HepG2 (cell line): ENCODE measurements around the gene CPM. TPM values are rescaled to one million over a fixed set of nuclear protein-coding genes. Genes with fewer than 3 reads are reported as not detected.

Experiments used
- ATAC-seq: fragments of 200-7000 bp; cut with Tn5 transposase; 3 replicates; pipeline ENCODE4 v1.9.1; 2020; ENCODE audit warnings: mild to moderate bottlenecking, moderate library complexity
- BruUV-seq: library from RNA; stranded (reverse); fragments of 400-500 nt; replicated peaks from 2 replicates; lab custom pipeline; 2021; lab: Mats Ljungman, UMichigan
- CTCF ChIA-PET: fragments of 300-600 bp; formaldehyde crosslinking; extraction: SDS; loops from one replicate; lab custom pipeline; 2021; ENCODE audit warnings: low total read pairs, inconsistent platforms, low intra/inter-chr PET ratio; lab: Yijun Ruan, JAX
- POLR2A ChIA-PET: fragments of 350-600 bp; sonication (Branson Sonifier 250); formaldehyde crosslinking; loops from one replicate; lab custom pipeline; 2020; ENCODE audit warnings: antibody characterized with exemption, inconsistent platforms; lab: Yijun Ruan, JAX
- DNase-seq: peaks from one replicate; pipeline ENCODE4 v3.0.0-alpha.2; 2015; ENCODE audit warnings: low spot score
- FAIRE-seq: peaks from 3 replicates; lab custom pipeline; 2011; peaks lifted over from hg19 to GRCh38; lab: Jason Lieb, UNC
- H2AFZ ChIP-seq: one replicate; pipeline ENCODE4 v1.6.1; 2011; ENCODE audit warnings: low read length, inconsistent platforms
- H3K27ac ChIP-seq: fragments of 300-600 bp; 3 replicates; pipeline ENCODE4 v1.8.0; 2011; ENCODE audit warnings: mixed run types, mild to moderate bottlenecking, mixed read lengths, low read length, inconsistent platforms; ENCODE audit not compliant: insufficient read depth; ENCODE audit errors: extremely low read length
- H3K27me3 ChIP-seq, 2 experiments: fragments of 200-600 bp in 1 of 2; 2 replicates in 1 of 2; 3 replicates in 1 of 2; pipeline versions ENCODE4 v1.6.0 to v1.8.0; 2011; ENCODE audit warnings: low read length in 2 of 2, mild to moderate bottlenecking in 2 of 2, moderate library complexity in 2 of 2, inconsistent platforms in 1 of 2; ENCODE audit not compliant: insufficient read depth in 2 of 2, control insufficient read depth in 1 of 2
- H3K36me3 ChIP-seq, 2 experiments: fragments of 200-600 bp in 1 of 2; replicated peaks in 1 of 2; 2 replicates in 1 of 2; 3 replicates in 1 of 2; pipeline versions ENCODE4 v1.5.1 to v1.8.0; 2011; ENCODE audit warnings: low read length in 2 of 2, inconsistent platforms in 1 of 2; ENCODE audit not compliant: insufficient read depth in 2 of 2, control insufficient read depth in 1 of 2
- H3K4me1 ChIP-seq: 2 replicates; pipeline ENCODE4 v1.5.1; 2012; ENCODE audit warnings: low read length, inconsistent platforms; ENCODE audit not compliant: insufficient read depth
- H3K4me2 ChIP-seq: 2 replicates; pipeline ENCODE4 v1.6.0; 2011; ENCODE audit warnings: low read depth, low read length, inconsistent platforms
- H3K4me3 ChIP-seq, 3 experiments: fragments of 200-600 bp in 1 of 3; sonication (generic), shearing (Covaris generic) in 1 of 3; replicated peaks in 1 of 3; 2 replicates each; pipeline ENCODE4 v1.5.1; 2011 to 2016; ENCODE audit warnings: low read length in 3 of 3, inconsistent platforms in 2 of 3, low read depth in 2 of 3, mild to moderate bottlenecking in 2 of 3, control low read depth in 1 of 3, mixed read lengths in 1 of 3; ENCODE audit not compliant: insufficient read depth in 1 of 3
- H3K79me2 ChIP-seq: one replicate; pipeline ENCODE4 v1.6.1; 2011; ENCODE audit warnings: low read length, inconsistent platforms; ENCODE audit not compliant: insufficient read depth
- H3K9ac ChIP-seq: 2 replicates; pipeline ENCODE4 v1.6.0; 2011; ENCODE audit warnings: mild to moderate bottlenecking, low read depth, low read length, inconsistent platforms; ENCODE audit not compliant: insufficient read depth
- H3K9me3 ChIP-seq: 2 replicates; pipeline ENCODE4 v1.5.1; 2012; ENCODE audit warnings: mild to moderate bottlenecking, low read length
- H4K20me1 ChIP-seq: 2 replicates; pipeline ENCODE4 v1.6.0; 2011; ENCODE audit warnings: inconsistent platforms, mild to moderate bottlenecking, low read length, moderate library complexity; ENCODE audit not compliant: insufficient read depth
- AFF4 ChIP-seq: sonication (generic); formaldehyde crosslinking; IDR thresholded peaks from 2 replicates; pipeline ENCODE4 v1.4.0; 2020; ENCODE audit warnings: missing genetic modification reagents
- CERS6 ChIP-seq: sonication (generic); formaldehyde crosslinking; IDR thresholded peaks from 2 replicates; pipeline ENCODE4 v1.5.0; 2020; ENCODE audit warnings: missing genetic modification reagents
- FLYWCH1 ChIP-seq: sonication (generic); formaldehyde crosslinking; IDR thresholded peaks from 2 replicates; pipeline ENCODE4 v1.8.1; 2023; ENCODE audit warnings: mild to moderate bottlenecking, missing genetic modification reagents
- FOXK1 ChIP-seq: sonication (generic); formaldehyde crosslinking; IDR thresholded peaks from 2 replicates; pipeline ENCODE4 v1.4.0; 2020; ENCODE audit warnings: low read depth, missing genetic modification reagents, borderline replicate concordance
- FOXP1 ChIP-seq, 2 experiments: fragments of 450-650 bp in 1 of 2; IDR thresholded peaks; 2 replicates each; pipeline ENCODE4 v1.6.1; 2017 to 2018; ENCODE audit warnings: antibody characterized with exemption in 1 of 2
- GMEB1 ChIP-seq: sonication (generic); formaldehyde crosslinking; IDR thresholded peaks from 2 replicates; pipeline ENCODE4 v1.5.1; 2020; ENCODE audit warnings: missing genetic modification reagents, mild to moderate bottlenecking, borderline replicate concordance
- HNRNPH1 ChIP-seq: fragments of 200-400 bp; formaldehyde crosslinking; optimal IDR thresholded peaks from 2 replicates; pipeline ENCODE3; 2017; ENCODE audit warnings: mild to moderate bottlenecking, low read depth, low read length
- HOXA7 ChIP-seq: sonication (generic); formaldehyde crosslinking; IDR thresholded peaks from 2 replicates; pipeline ENCODE4 v1.8.1; 2022; ENCODE audit warnings: mild to moderate bottlenecking, missing genetic modification reagents, moderate library complexity
- SIN3A ChIP-seq: IDR thresholded peaks from 2 replicates; pipeline ENCODE4 v1.6.1; 2011; ENCODE audit warnings: low read depth, mild to moderate bottlenecking, control low read depth, low read length, borderline replicate concordance
- SP4 ChIP-seq: sonication (generic); formaldehyde crosslinking; IDR thresholded peaks from 2 replicates; pipeline ENCODE4 v1.8.1; 2023; ENCODE audit warnings: mild to moderate bottlenecking, missing genetic modification reagents
- TFE3 ChIP-seq: IDR thresholded peaks from 2 replicates; pipeline ENCODE4 v1.6.1; 2016
- XRCC5 ChIP-seq: fragments of 200-400 bp; formaldehyde crosslinking; optimal IDR thresholded peaks from 2 replicates; pipeline ENCODE3; 2017; ENCODE audit warnings: mild to moderate bottlenecking, low read length
- ZBTB46 ChIP-seq: sonication (generic); formaldehyde crosslinking; IDR thresholded peaks from 2 replicates; pipeline ENCODE4 v1.4.0; 2020; ENCODE audit warnings: mild to moderate bottlenecking, missing genetic modification reagents, borderline replicate concordance
- ZNF792 ChIP-seq: IDR thresholded peaks from 2 replicates; pipeline ENCODE4 v1.6.1; 2016
- WGBS: methylation state at CpG from one replicate; pipeline ENCODE4 v1.1.6; 2017; ENCODE audit warnings: low lambda C conversion rate; 5-methylcytosine and 5-hydroxymethylcytosine counted together
- in situ Hi-C: cut with HindIII; loops from 2 replicates; pipeline ENCODE4 v1.10.0; 2017; ENCODE audit warnings: low pct_unique_long_range_greater_than_20kb; ENCODE audit not compliant: extremely low pct_ligation_motif_present
- intact Hi-C: fragments of 100-400 bp; cut with micrococcal nuclease; formaldehyde crosslinking; loops from one replicate; pipeline ENCODE4 v1.10.0; 2022; ENCODE audit not compliant: unreplicated experiment
- polyA plus RNA-seq, 8 experiments: library from polyadenylated mRNA; depleted of rRNA in 3 of 8; stranded (reverse) in 7 of 8; unstranded in 1 of 8; fragments of >200 nt; fragmentation: Illumina TruSeq in 4 of 8; extraction: Trizol in 4 of 8; gene quantifications; 2 replicates each; pipeline versions ENCODE4 v1.2.1 to v1.2.3, GENCODE V29; 2011 to 2016; ENCODE audit warnings: low read depth in 4 of 8, missing spikeins in 1 of 8, mixed read lengths in 1 of 8; ENCODE audit not compliant: insufficient read depth in 1 of 8
- total RNA-seq, 5 experiments: library from RNA; depleted of rRNA; stranded (reverse); fragments of >200 nt; fragmentation: Illumina TruSeq; extraction: Trizol; gene quantifications; 2 replicates each; pipeline ENCODE4 v1.2.3, GENCODE V29; 2016; ENCODE audit warnings: low read depth in 1 of 5

Gene CPM
- total and polyA plus RNA-seq, 2 of the 13 experiments (the other 11 are each of a cell fraction or from before 2014, with no cell fraction given), result not detected

GRCh38 chr12:68970306-68970705, 37.3 kb upstream of the CPM start (continued):
- no peak for TF ChIP-seq TFE3 (CRISPR knock-in tag)
- no peak for TF ChIP-seq FOXK1 (CRISPR knock-in tag)
- TF ChIP-seq SIN3A, result no peak
- TF ChIP-seq, all 625 proteins: peak for 0

- Histone ChIP-seq H3K4me3 (no peak overlapping the region), H3K36me3 (no peaks in the 10 kb centered on the region), H3K9me3 (no peaks in the 10 kb centered on the region), H3K27ac (no peak overlapping the region), H3K4me1 (0 out of 2 replicates have a peak, but pooled peaks cover 2% of the 10 kb centered on the region), H3K4me2 (no peak overlapping the region), H4K20me1 (no peaks in the 10 kb centered on the region), H3K79me2 (no peaks in the 10 kb centered on the region), H3K27me3 (0 out of 5 replicates have a peak, but pooled peaks cover 0 to 1% of the 10 kb centered on the region in 2 experiments), H3K9ac (no peak overlapping the region), H2AFZ (no peak overlapping the region)
- FAIRE-seq (no peak), ATAC-seq (no peak), DNase-seq (no peak)
- intact Hi-C loops, result no loop called here
- in situ Hi-C loops, result no loop called here
- WGBS, result 56% methylated on average over 3 of the region's 3 CpGs
- BruUV-seq, result no TSS peak
- CTCF ChIA-PET, result no interaction called here
- POLR2A ChIA-PET, result no interaction called here
- TF ChIP-seq AFF4, result no peak
- TF ChIP-seq ZBTB46, result no peak
- TF ChIP-seq ZNF792 (CRISPR knock-in tag), result no peak
- TF ChIP-seq FOXP1 (IDR thresholded peaks at IDR 0.05), result no peak
- no peak for TF ChIP-seq FOXP1 (CRISPR knock-in tag; IDR thresholded peaks at IDR 0.05)
- no peak for TF ChIP-seq SP4 (CRISPR knock-in tag)
- TF ChIP-seq GMEB1 (CRISPR knock-in tag), result no peak
- TF ChIP-seq XRCC5, result no peak
- TF ChIP-seq HNRNPH1, result no peak
- TF ChIP-seq FLYWCH1, result no peak
- TF ChIP-seq HOXA7 (CRISPR knock-in tag), result no peak
- TF ChIP-seq CERS6 (CRISPR knock-in tag), result no peak
Measured at GRCh38 chr12:68967046-68967445, 34.1 kb upstream of the CPM start.
